Aorta (tissue), 5 donors: ENCODE data around the gene PRIM2. TPM values are rescaled to one million over a fixed set of nuclear protein-coding genes. Genes with fewer than 3 reads are reported as not detected.
"Not testable (repeated sequence)": the region's sequence is repeated elsewhere in the genome, so short reads cannot be mapped to it uniquely, and the experiment has no call there.

Experiments
- ATAC-seq: fragments of 200-7000 bp; cut with Tn5 transposase; one replicate; pipeline ENCODE4 v1.9.1; 2022; ENCODE audit warnings: moderate library complexity; ENCODE audit not compliant: low FRiP score
- DNase-seq, 2 donors: peaks; one replicate each; pipeline ENCODE4 v3.0.0-alpha.2; 2020
- H3K27ac ChIP-seq, 2 donors: one replicate each; pipeline ENCODE4 v1.5.1; 2013; ENCODE audit warnings: low read length in 2 of 2, mild to moderate bottlenecking in 2 of 2, moderate library complexity in 2 of 2, control low read depth in 1 of 2, inconsistent platforms in 1 of 2, low read depth in 1 of 2
- H3K27me3 ChIP-seq, 2 donors: one replicate each; pipeline ENCODE4 v1.6.1; 2013; ENCODE audit warnings: control low read depth in 1 of 2, low read length in 1 of 2, mild to moderate bottlenecking in 1 of 2, moderate library complexity in 1 of 2; ENCODE audit not compliant: insufficient read depth in 2 of 2, control insufficient read depth in 1 of 2
- H3K36me3 ChIP-seq, 2 donors: one replicate each; pipeline ENCODE4 v1.6.1; 2013; ENCODE audit warnings: control low read depth in 1 of 2, low read length in 1 of 2, mild to moderate bottlenecking in 1 of 2; ENCODE audit not compliant: insufficient read depth in 2 of 2, control insufficient read depth in 1 of 2
- H3K4me1 ChIP-seq, 2 donors: one replicate each; pipeline ENCODE4 v1.6.1; 2013; ENCODE audit warnings: low read length in 2 of 2, control low read depth in 1 of 2, mild to moderate bottlenecking in 1 of 2, moderate library complexity in 1 of 2; ENCODE audit not compliant: insufficient read depth in 2 of 2, control insufficient read depth in 1 of 2
- H3K4me3 ChIP-seq, 2 donors: one replicate each; pipeline ENCODE4 v1.5.1; 2013; ENCODE audit warnings: low read length in 2 of 2, control low read depth in 1 of 2, mild to moderate bottlenecking in 1 of 2
- H3K9me3 ChIP-seq: one replicate; pipeline ENCODE4 v1.6.1; 2013; ENCODE audit warnings: mild to moderate bottlenecking, low read length; ENCODE audit not compliant: control insufficient read depth
- WGBS, 2 donors: extraction: QIAGEN DNeasy Blood & Tissue Kit; methylation state at CpG; one replicate each; pipeline ENCODE4 v1.1.7; 2013; 5-methylcytosine and 5-hydroxymethylcytosine counted together
- intact Hi-C, 2 donors: fragments of 100-400 bp; cut with DNase I; formaldehyde crosslinking; loops; one replicate each; pipeline versions ENCODE4 v1.14.2 to v1.15.0; 2022
- polyA plus RNA-seq, 2 donors: library from polyadenylated mRNA; stranded (reverse); fragments of 200-250 nt; gene quantifications; one replicate each; pipeline ENCODE4 v1.2.3, GENCODE V29; 2013
- total RNA-seq, 2 donors: library from RNA; stranded (reverse); fragmentation: NEBNext Ultra II Directional; extraction: Animal tissue kit (Norgen Biotek cat#: 25700); gene quantifications; one replicate each; pipeline ENCODE4 v1.2.1, GENCODE V29; 2021
- donor health status: healthy with polysubstance abuse.
- donor health status: Bipolar disorder and iron deficiency.
- donor health status: DM: no; HTN: no; CAD: no.
- donor health status: DM: no; HTN: no; CAD: no.
- donor health status: DM: yes; HTN: yes; CAD: no.

The PRIM2 gene
- total and polyA plus RNA-seq, 4 donors: 2.8 to 12.3 (median 7.1) TPM

DNA sequence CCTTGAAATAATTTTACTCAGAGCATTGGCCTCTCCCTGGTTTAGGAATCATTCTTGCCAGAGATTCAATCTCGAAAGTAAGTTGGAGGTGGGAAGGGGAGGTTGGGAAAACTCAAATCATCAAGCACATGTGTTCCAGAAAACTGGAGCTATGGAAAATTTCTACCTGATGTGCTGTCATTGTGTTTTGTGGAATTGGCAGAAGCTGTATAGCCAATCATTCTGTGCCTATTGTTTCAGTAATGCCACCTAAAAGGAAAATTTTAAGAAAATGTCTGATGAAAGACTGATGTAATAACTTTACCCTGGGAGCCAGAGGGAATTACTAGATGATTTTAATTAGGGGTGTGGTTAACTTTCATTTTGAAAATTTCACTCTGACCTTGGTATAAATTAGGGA, 187.8 kb downstream of the PRIM2 start:
- H3K4me1 ChIP-seq, ATAC-seq, H3K9me3 ChIP-seq, H3K27me3 ChIP-seq, intact Hi-C loops, DNase-seq, H3K36me3 ChIP-seq, H3K4me3 ChIP-seq, H3K27ac ChIP-seq: not testable (repeated sequence)
- WGBS, 2 donors: 63 to 84% methylated on average over 1 of the region's 1 CpG

GRCh38 chr6:57510390-57510789, 193.0 kb downstream of the PRIM2 start:
- DNase-seq, H3K4me3 ChIP-seq, H3K9me3 ChIP-seq, H3K27me3 ChIP-seq, intact Hi-C loops, H3K4me1 ChIP-seq, H3K27ac ChIP-seq, H3K36me3 ChIP-seq, ATAC-seq: not testable (repeated sequence)
- WGBS, 2 donors: 84 to 86% methylated on average over 4 of the region's 4 CpGs

DNA sequence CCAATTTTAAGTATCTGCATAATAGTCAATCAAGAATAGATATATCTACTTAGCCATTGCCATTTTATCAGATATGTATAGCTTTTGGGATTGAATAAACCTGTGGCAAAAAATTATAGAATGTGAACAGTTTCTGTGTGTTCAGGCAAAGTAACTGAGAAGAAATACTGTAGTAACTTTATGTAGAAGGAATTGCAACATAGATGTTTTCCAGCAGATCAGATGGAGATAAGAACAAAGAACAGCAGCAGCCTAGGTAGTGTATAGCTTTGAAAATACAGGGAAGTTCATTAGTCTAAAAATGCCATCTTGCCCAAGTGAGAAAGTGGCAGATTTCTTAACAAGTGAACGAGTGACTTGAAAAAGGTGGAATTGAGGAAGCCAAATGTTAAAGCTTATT, 197.7 kb downstream of the PRIM2 start:
- intact Hi-C loops, H3K27me3 ChIP-seq, H3K27ac ChIP-seq, H3K9me3 ChIP-seq, DNase-seq, ATAC-seq, H3K36me3 ChIP-seq, H3K4me3 ChIP-seq, H3K4me1 ChIP-seq: not testable (repeated sequence)
- 83 to 100% methylated on average over 1 of the region's 1 CpG for WGBS, 2 donors

DNA sequence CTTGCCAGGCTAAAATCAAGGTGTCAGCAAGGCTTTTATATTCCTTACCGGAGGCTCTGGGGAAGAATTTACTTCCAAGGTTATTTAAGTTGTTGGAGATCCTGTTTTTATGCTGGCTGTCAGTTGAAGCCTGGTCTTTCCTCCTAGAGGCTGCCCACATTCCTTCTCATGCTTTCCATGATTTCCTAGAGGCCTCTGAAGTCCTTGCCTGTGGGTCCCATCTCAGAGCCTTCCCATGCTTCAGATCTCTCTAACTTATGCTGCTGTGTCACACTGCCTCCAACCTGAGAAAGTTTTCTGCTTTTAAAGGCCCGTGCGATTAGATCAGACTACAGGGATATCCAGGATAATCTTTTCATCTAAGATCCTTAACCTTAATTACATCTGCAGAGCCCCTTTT, 198.4 kb downstream of the PRIM2 start:
- ATAC-seq, H3K27ac ChIP-seq, H3K4me1 ChIP-seq, H3K9me3 ChIP-seq, H3K27me3 ChIP-seq, DNase-seq, intact Hi-C loops, H3K36me3 ChIP-seq, H3K4me3 ChIP-seq: not testable (repeated sequence)
- 81 to 88% methylated on average over 1 of the region's 3 CpGs for WGBS, 2 donors

- 60 to 72% methylated on average over 3 of the region's 3 CpGs for WGBS, 2 donors
These were observed 199.3 kb downstream of the PRIM2 start for GRCh38 chr6:57516776-57517175.

GRCh38 chr6:57519198-57519597, 201.8 kb downstream of the PRIM2 start:
- H3K9me3 ChIP-seq, intact Hi-C loops, ATAC-seq, H3K4me3 ChIP-seq, H3K36me3 ChIP-seq, H3K27ac ChIP-seq, H3K4me1 ChIP-seq, H3K27me3 ChIP-seq, DNase-seq: not testable (repeated sequence)
- WGBS, 2 donors: 59 to 60% methylated on average over 12 of the region's 12 CpGs

More at GRCh38 chr6:57516776-57517175, 199.3 kb downstream of the PRIM2 start:
- H3K27me3 ChIP-seq, H3K4me3 ChIP-seq, H3K27ac ChIP-seq, DNase-seq, ATAC-seq, H3K9me3 ChIP-seq, H3K4me1 ChIP-seq, intact Hi-C loops, H3K36me3 ChIP-seq: not testable (repeated sequence)

GRCh38 chr6:57521085-57521484, 203.7 kb downstream of the PRIM2 start:
- H3K4me3 ChIP-seq, H3K9me3 ChIP-seq, H3K27me3 ChIP-seq, DNase-seq, H3K4me1 ChIP-seq, intact Hi-C loops, H3K36me3 ChIP-seq, H3K27ac ChIP-seq, ATAC-seq: not testable (repeated sequence)
- WGBS, 2 donors: 56 to 58% methylated on average over 1 of the region's 1 CpG

DNA sequence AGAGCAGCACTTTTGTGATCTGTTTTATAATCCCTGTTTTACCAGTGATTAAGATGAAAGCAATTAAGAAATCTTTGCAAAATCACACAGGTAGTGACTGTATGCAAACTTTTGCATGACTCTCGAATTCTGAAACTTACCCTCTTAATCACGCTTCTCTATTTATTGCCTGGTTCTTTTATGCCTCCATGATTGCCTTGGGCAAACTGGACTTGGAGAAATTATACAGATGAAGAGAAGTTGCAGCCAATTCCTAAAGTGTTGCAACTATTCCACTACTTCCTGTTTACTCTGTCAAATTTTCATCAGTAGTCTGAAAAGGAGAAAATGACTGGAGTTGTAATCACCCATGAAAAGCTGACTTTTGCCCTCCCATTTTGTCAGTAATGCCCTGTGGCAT, 205.8 kb downstream of the PRIM2 start:
- DNase-seq, H3K9me3 ChIP-seq, H3K27me3 ChIP-seq, H3K36me3 ChIP-seq, H3K27ac ChIP-seq, intact Hi-C loops, ATAC-seq, H3K4me1 ChIP-seq, H3K4me3 ChIP-seq: not testable (repeated sequence)
- 91 to 95% methylated on average over 2 of the region's 2 CpGs for WGBS, 2 donors

- H3K9me3 ChIP-seq, intact Hi-C loops, H3K27ac ChIP-seq, ATAC-seq, H3K4me1 ChIP-seq, H3K27me3 ChIP-seq, H3K36me3 ChIP-seq, DNase-seq, H3K4me3 ChIP-seq: not testable (repeated sequence)
- 100% methylated on average over 1 of the region's 1 CpG; no CpG with 5 or more reads in 1 of the 2 donors for WGBS, 2 donors
These were observed 212.3 kb downstream of the PRIM2 start for GRCh38 chr6:57529755-57530154.
